SU-DHL-6 (cell line): ENCODE data around the gene RASSF5.
A peak's percentile ranks its signal among the peaks of the same experiment; 100 is the strongest.

ENCODE experiments used
- H2AFZ ChIP-seq: fragments of 200-600 bp; sonication (generic); 2 replicates; pipeline ENCODE4 v1.6.1; 2014; ENCODE audit warnings: low read depth, mild to moderate bottlenecking, moderate library complexity, mixed read lengths, antibody characterized with exemption, low read length; ENCODE audit not compliant: severe bottlenecking
- H3F3A ChIP-seq: fragments of 200-600 bp; shearing (Covaris generic); 2 replicates; pipeline ENCODE4 v1.6.0; 2016; ENCODE audit warnings: antibody characterized with exemption, mild to moderate bottlenecking; ENCODE audit not compliant: insufficient read depth
- H3K27ac ChIP-seq: fragments of 200-600 bp; sonication (generic); 2 replicates; pipeline ENCODE4 v1.5.1; 2016; ENCODE audit warnings: low read depth, mild to moderate bottlenecking, low read length, moderate library complexity, mixed read lengths
- H3K27me3 ChIP-seq: fragments of 200-600 bp; sonication (generic), shearing (Covaris generic); 2 replicates; pipeline ENCODE4 v1.6.0; 2014; ENCODE audit warnings: mild to moderate bottlenecking, low read length
- H3K36me3 ChIP-seq: fragments of 200-600 bp; sonication (generic); 2 replicates; pipeline ENCODE4 v1.6.1; 2014; ENCODE audit warnings: mild to moderate bottlenecking, low read length, mixed read lengths
- H3K4me2 ChIP-seq: fragments of 300-600, 200-600 bp; shearing (Covaris generic), sonication (generic); 2 replicates; pipeline ENCODE4 v1.6.0; 2014; ENCODE audit warnings: low read length, low read depth, mild to moderate bottlenecking; ENCODE audit not compliant: poor library complexity, severe bottlenecking
- H3K4me3 ChIP-seq: fragments of 200-600 bp; sonication (generic); 2 replicates; pipeline ENCODE4 v1.5.1; 2014; ENCODE audit warnings: antibody characterized with exemption, low read length, mild to moderate bottlenecking, mixed read lengths; ENCODE audit not compliant: insufficient read depth, poor library complexity, severe bottlenecking
- H3K79me2 ChIP-seq: fragments of 200-600 bp; sonication (generic); 2 replicates; pipeline ENCODE4 v1.6.1; 2014; ENCODE audit warnings: mild to moderate bottlenecking, low read length, moderate library complexity; ENCODE audit not compliant: insufficient read depth
- H3K9ac ChIP-seq: fragments of 200-600 bp; sonication (generic); 2 replicates; pipeline ENCODE4 v1.7.0; 2014; ENCODE audit warnings: mild to moderate bottlenecking, low read length
- H3K9me2 ChIP-seq: fragments of 200-600 bp; sonication (generic); replicated peaks from 2 replicates; pipeline ENCODE4 v1.6.1; 2014; ENCODE audit warnings: low read length; ENCODE audit not compliant: insufficient read depth
- H3K9me3 ChIP-seq: fragments of 200-600 bp; sonication (generic); 2 replicates; pipeline ENCODE4 v1.6.1; 2014; ENCODE audit warnings: low read length, mixed read lengths; ENCODE audit not compliant: insufficient read depth
- H4K20me1 ChIP-seq: fragments of 200-600 bp; sonication (generic); 2 replicates; pipeline ENCODE4 v1.6.1; 2014; ENCODE audit warnings: low read depth, mild to moderate bottlenecking, antibody characterized with exemption, low read length, moderate library complexity, mixed read lengths
- CTCF ChIP-seq: fragments of 200-600 bp; sonication (generic); IDR thresholded peaks from one replicate; pipeline ENCODE4 v1.5.1; 2017; ENCODE audit warnings: antibody characterized with exemption, mild to moderate bottlenecking, low read length, moderate library complexity; ENCODE audit not compliant: insufficient read depth, poor library complexity, severe bottlenecking
- EZH2phosphoT487 ChIP-seq: fragments of 200-600 bp; sonication (generic), shearing (Covaris generic); conservative IDR thresholded peaks from 2 replicates; pipeline ENCODE4 v1.6.1; 2018; ENCODE audit warnings: mild to moderate bottlenecking, antibody characterized with exemption, low read length, moderate library complexity, mixed read lengths

RASSF5 gene

GRCh38 chr1:206507284-206508129, at the start of gene RASSF5:
TSS of gene RASSF5 (plus strand) at chr1:206507531. CDS start at chr1:206507603, 72 bp downstream.
- no peak within 1 kb of the TSS for H3K9ac ChIP-seq
- no peaks in the 10 kb centered on the region; the same call in 1 of the 2 replicates for H3K27me3 ChIP-seq

GRCh38 chr1:206459703-206460102, 47.6 kb upstream of the RASSF5 start:
- Histone ChIP-seq H3K36me3 (peaks cover 3% of the 10 kb centered on the region; the same call in 1 of the 2 replicates), H3K27ac (no peak overlapping the region), H3F3A (0 out of 2 replicates have a peak, but pooled peaks cover 3% of the 10 kb centered on the region), H3K79me2 (no peaks in the 10 kb centered on the region), H2AFZ (no peak overlapping the region), H3K4me3 (no peak overlapping the region), H3K9me3 (no peaks in the 10 kb centered on the region), H3K4me2 (no peak overlapping the region), H4K20me1 (no peaks in the 10 kb centered on the region), H3K9ac (no peak overlapping the region), H3K9me2 (no peaks in the 10 kb centered on the region), H3K27me3 (no peaks in the 10 kb centered on the region)
- no peak for TF ChIP-seq CTCF
- no peak for TF ChIP-seq EZH2phosphoT487

More at GRCh38 chr1:206507284-206508129, at the start of gene RASSF5:
- Histone ChIP-seq H3K9me3 (no peaks in the 10 kb centered on the region), H3K9me2 (no peaks in the 10 kb centered on the region), H3K79me2 (no peaks in the 10 kb centered on the region), H3K36me3 (no peaks in the 10 kb centered on the region), H3K4me3 (peak within 1 kb of the TSS; percentile 15), H3F3A (no peaks in the 10 kb centered on the region), H3K4me2 (peak within 1 kb of the TSS; percentile 40), H3K27ac (no peak within 1 kb of the TSS), H2AFZ (no peak within 1 kb of the TSS), H4K20me1 (no peaks in the 10 kb centered on the region)
- TF ChIP-seq EZH2phosphoT487 (no peak), CTCF (no peak)

DNA sequence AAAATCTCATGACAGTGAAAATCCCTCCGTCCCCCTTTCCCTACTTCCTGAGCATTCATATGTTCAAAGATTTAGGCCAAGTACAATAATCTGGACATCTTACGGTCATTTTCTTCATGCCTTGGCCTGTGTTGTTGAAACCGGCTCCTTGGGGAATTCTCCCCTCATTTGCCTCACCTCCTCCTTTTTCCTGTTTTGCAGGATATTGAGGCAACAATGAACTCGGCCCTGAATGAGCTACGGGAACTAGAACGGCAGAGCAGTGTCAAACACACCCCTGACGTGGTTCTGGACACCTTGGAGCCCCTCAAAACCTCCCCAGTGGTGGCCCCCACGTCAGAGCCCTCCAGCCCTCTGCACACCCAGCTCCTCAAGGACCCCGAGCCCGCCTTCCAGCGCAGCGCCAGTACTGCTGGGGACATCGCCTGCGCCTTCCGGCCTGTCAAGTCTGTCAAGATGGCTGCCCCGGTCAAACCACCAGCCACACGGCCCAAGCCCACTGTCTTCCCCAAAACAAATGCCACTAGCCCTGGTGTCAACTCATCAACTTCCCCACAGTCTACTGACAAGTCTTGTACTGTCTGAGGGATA, 46.4 kb upstream of the RASSF5 start:
- Histone ChIP-seq H3K9me3 (no peaks in the 10 kb centered on the region), H3K4me3 (no peak overlapping the region), H3K9ac (no peak overlapping the region), H3K27ac (no peak overlapping the region), H3K9me2 (no peaks in the 10 kb centered on the region), H3K79me2 (no peaks in the 10 kb centered on the region), H3K27me3 (no peaks in the 10 kb centered on the region), H3K4me2 (no peak overlapping the region), H3K36me3 (peaks cover 3% of the 10 kb centered on the region; the same call in 1 of the 2 replicates), H4K20me1 (no peaks in the 10 kb centered on the region), H3F3A (0 out of 2 replicates have a peak, but pooled peaks cover 4% of the 10 kb centered on the region), H2AFZ (no peak overlapping the region)
- TF ChIP-seq EZH2phosphoT487: no peak
- no peak for TF ChIP-seq CTCF
